IMR-90 (cell line): Measurements from ENCODE around the gene EGLN1. TPM values are rescaled to one million over a fixed set of nuclear protein-coding genes. Genes with fewer than 3 reads are reported as not detected.

Experiments
- ATAC-seq: fragments of 200-7000 bp; cut with Tn5 transposase; 2 replicates; pipeline ENCODE4 v1.9.1; 2020; ENCODE audit warnings: low read depth, mild to moderate bottlenecking, moderate library complexity
- BruUV-seq: library from RNA; stranded (reverse); fragments of 400-500 nt; replicated peaks from 2 replicates; lab custom pipeline; 2021; lab: Mats Ljungman, UMichigan
- CTCF ChIA-PET: fragments of 300-600 bp; formaldehyde crosslinking; extraction: SDS; loops from one replicate; lab custom pipeline; 2021; ENCODE audit warnings: antibody characterized with exemption; lab: Yijun Ruan, JAX
- POLR2A ChIA-PET: fragments of 300-600 bp; sonication (Branson Sonifier 250); formaldehyde crosslinking; loops from one replicate; lab custom pipeline; 2022; ENCODE audit warnings: antibody characterized with exemption; ENCODE audit not compliant: unreplicated experiment; lab: Charles Lee
- DNase-seq: peaks from one replicate; pipeline ENCODE4 v3.0.0; 2013
- H2AFZ ChIP-seq: replicated peaks from 2 replicates; pipeline ENCODE3; 2013; ENCODE audit warnings: low read length, mild to moderate bottlenecking; ENCODE audit not compliant: poor library complexity
- H2AK5ac ChIP-seq: 2 replicates; pipeline ENCODE4 v1.6.1; 2013; ENCODE audit warnings: low read depth, low read length, inconsistent platforms
- H2AK9ac ChIP-seq: replicated peaks from 2 replicates; pipeline ENCODE3; 2013; ENCODE audit warnings: mild to moderate bottlenecking, low read depth, low read length, moderate library complexity; ENCODE audit not compliant: poor library complexity
- H2BK120ac ChIP-seq: 2 replicates; pipeline ENCODE4 v1.6.1; 2013; ENCODE audit warnings: low read depth, low read length, inconsistent platforms
- H2BK15ac ChIP-seq: 3 replicates; pipeline ENCODE4 v1.6.1; 2013; ENCODE audit warnings: low read depth, low read length, inconsistent platforms
- H2BK20ac ChIP-seq: 2 replicates; pipeline ENCODE4 v1.6.1; 2013; ENCODE audit warnings: low read depth, mild to moderate bottlenecking, inconsistent platforms, low read length, moderate library complexity
- H2BK5ac ChIP-seq: 2 replicates; pipeline ENCODE4 v1.6.1; 2013; ENCODE audit warnings: mild to moderate bottlenecking, low read depth, low read length, inconsistent platforms; ENCODE audit not compliant: poor library complexity, severe bottlenecking
- H3K14ac ChIP-seq: replicated peaks from 2 replicates; pipeline ENCODE4 v1.6.1; 2013; ENCODE audit warnings: low read depth, low read length, inconsistent platforms
- H3K18ac ChIP-seq: 2 replicates; pipeline ENCODE4 v1.6.1; 2013; ENCODE audit warnings: low read depth, low read length, control low read depth
- H3K23ac ChIP-seq: 2 replicates; pipeline ENCODE4 v1.6.1; 2013; ENCODE audit warnings: low read depth, low read length, inconsistent platforms
- H3K27ac ChIP-seq: 2 replicates; pipeline ENCODE4 v1.5.1; 2013; ENCODE audit warnings: mild to moderate bottlenecking, control low read depth, low read length; ENCODE audit not compliant: insufficient read depth
- H3K27me3 ChIP-seq: 2 replicates; pipeline ENCODE4 v1.6.1; 2013; ENCODE audit warnings: low read length; ENCODE audit not compliant: control insufficient read depth, insufficient read depth
- H3K36me3 ChIP-seq: 2 replicates; pipeline ENCODE4 v1.6.1; 2013; ENCODE audit warnings: low read length, mixed read lengths; ENCODE audit not compliant: control insufficient read depth, insufficient read depth
- H3K4ac ChIP-seq: 2 replicates; pipeline ENCODE4 v1.6.1; 2013; ENCODE audit warnings: low read depth, low read length, inconsistent platforms
- H3K4me1 ChIP-seq: 2 replicates; pipeline ENCODE4 v1.6.1; 2013; ENCODE audit warnings: low read length, mixed read lengths; ENCODE audit not compliant: control insufficient read depth, insufficient read depth
- H3K4me2 ChIP-seq: 2 replicates; pipeline ENCODE4 v1.6.1; 2013; ENCODE audit warnings: low read depth, mild to moderate bottlenecking, control low read depth, low read length, moderate library complexity
- H3K4me3 ChIP-seq: 2 replicates; pipeline ENCODE4 v1.5.1; 2013; ENCODE audit warnings: low read depth, mild to moderate bottlenecking, control low read depth, low read length, moderate library complexity; ENCODE audit not compliant: insufficient read depth
- H3K56ac ChIP-seq: 2 replicates; pipeline ENCODE4 v1.6.1; 2013; ENCODE audit warnings: low read length, inconsistent platforms; ENCODE audit not compliant: insufficient read depth; ENCODE audit errors: extremely low read depth
- H3K79me1 ChIP-seq, 2 experiments: 2 replicates each; pipeline ENCODE4 v1.6.1; 2013; ENCODE audit warnings: low read length in 2 of 2, inconsistent platforms in 1 of 2, low read depth in 1 of 2
- H3K9ac ChIP-seq: 2 replicates; pipeline ENCODE4 v1.6.1; 2013; ENCODE audit warnings: low read depth, low read length, control low read depth
- H3K9me1 ChIP-seq: 2 replicates; pipeline ENCODE4 v1.6.1; 2013; ENCODE audit warnings: low read length, inconsistent platforms; ENCODE audit not compliant: insufficient read depth
- H3K9me3 ChIP-seq: 2 replicates; pipeline ENCODE4 v1.6.1; 2013; ENCODE audit warnings: low read length; ENCODE audit not compliant: control insufficient read depth, insufficient read depth
- H4K20me1 ChIP-seq: 2 replicates; pipeline ENCODE4 v1.6.1; 2013; ENCODE audit warnings: low read length, inconsistent platforms; ENCODE audit not compliant: insufficient read depth
- H4K5ac ChIP-seq: 2 replicates; pipeline ENCODE4 v1.6.1; 2013; ENCODE audit warnings: mild to moderate bottlenecking, low read depth, low read length, control low read depth
- H4K8ac ChIP-seq, 2 experiments: 2 replicates each; pipeline ENCODE4 v1.6.1; 2013; ENCODE audit warnings: low read depth in 2 of 2, low read length in 2 of 2, control low read depth in 1 of 2, inconsistent platforms in 1 of 2
- H4K91ac ChIP-seq: 2 replicates; pipeline ENCODE4 v1.6.1; 2013; ENCODE audit warnings: low read depth, low read length, inconsistent platforms; ENCODE audit not compliant: insufficient read depth
- BHLHE40 ChIP-seq: fragments of 150-350 bp; IDR thresholded peaks from 2 replicates; pipeline ENCODE4 v1.6.1; 2016; ENCODE audit warnings: mild to moderate bottlenecking, low read depth, low read length
- CHD1 ChIP-seq: IDR thresholded peaks from 2 replicates; pipeline ENCODE4 v1.6.1; 2012; ENCODE audit warnings: low read depth, low read length, improper control_type of control experiment
- MAFK ChIP-seq: IDR thresholded peaks from 2 replicates; pipeline ENCODE4 v1.6.1; 2012; ENCODE audit warnings: low read depth, low read length, improper control_type of control experiment
- MAZ ChIP-seq: IDR thresholded peaks from 2 replicates; pipeline ENCODE4 v1.6.1; 2012; ENCODE audit warnings: low read depth, mild to moderate bottlenecking, low read length, improper control_type of control experiment, moderate library complexity, borderline replicate concordance
- NFE2L2 ChIP-seq: fragments of 150-350 bp; IDR thresholded peaks from 2 replicates; pipeline ENCODE4 v1.6.1; 2016; ENCODE audit warnings: low read depth, mild to moderate bottlenecking, low read length
- POLR2A ChIP-seq: IDR thresholded peaks from 2 replicates; pipeline ENCODE4 v1.6.1; 2012; ENCODE audit warnings: mild to moderate bottlenecking, low read depth, low read length
- RAD21 ChIP-seq: IDR thresholded peaks from 2 replicates; pipeline ENCODE4 v1.6.1; 2012; ENCODE audit warnings: low read length, improper control_type of control experiment
- RCOR1 ChIP-seq: IDR thresholded peaks from 2 replicates; pipeline ENCODE4 v1.6.1; 2012; ENCODE audit warnings: mild to moderate bottlenecking, low read length, improper control_type of control experiment; ENCODE audit not compliant: insufficient replicate concordance
- RFX5 ChIP-seq: IDR thresholded peaks from 2 replicates; pipeline ENCODE4 v1.8.0; 2012; ENCODE audit warnings: low read depth, mild to moderate bottlenecking, low read length, moderate library complexity
- SMC3 ChIP-seq: fragments of 150-350 bp; IDR thresholded peaks from 2 replicates; pipeline ENCODE4 v1.6.1; 2016; ENCODE audit warnings: low read depth, mild to moderate bottlenecking, antibody characterized with exemption, low read length, moderate library complexity
- WGBS, 2 experiments: methylation state at CpG; one replicate each; pipeline versions ENCODE4 v1.1.5 to v1.1.7; 2013; ENCODE audit warnings: missing lambda C conversion rate in 2 of 2; ENCODE audit not compliant: insufficient read length in 1 of 2; ENCODE audit errors: extremely low coverage in 2 of 2; 5-methylcytosine and 5-hydroxymethylcytosine counted together
- dilution Hi-C: fragments of 300-500 bp; cut with HindIII; formaldehyde crosslinking; loops from one replicate; pipeline ENCODE4 v1.14.3; 2018; ENCODE audit warnings: low sequenced_read_pairs; ENCODE audit not compliant: unreplicated experiment
- in situ Hi-C: fragments of 300-500 bp; cut with MboI; formaldehyde crosslinking; loops from 3 replicates; pipeline ENCODE4 v1.14.3; 2019; ENCODE audit warnings: low sequenced_read_pairs, inconsistent platforms, mixed read lengths
- intact Hi-C: fragments of 100-400 bp; cut with micrococcal nuclease; formaldehyde crosslinking; loops from 2 replicates; pipeline ENCODE4 v1.10.0; 2022
- polyA plus RNA-seq, 3 experiments: library from polyadenylated mRNA; depleted of rRNA; stranded (reverse); fragments of >200 nt; gene quantifications; 2 replicates each; pipeline ENCODE4 v1.2.3, GENCODE V29; 2012; ENCODE audit warnings: low replicate concordance in 1 of 3
- total RNA-seq: library from RNA; depleted of rRNA; stranded (reverse); fragments of >200 nt; gene quantifications from 2 replicates; pipeline ENCODE4 v1.2.3, GENCODE V29; 2012
- TF ChIP-seq, protein P1 (sequence below): fragments of 150-350 bp; IDR thresholded peaks from 2 replicates; pipeline ENCODE4 v1.6.1; 2016; ENCODE audit warnings: low read depth, mild to moderate bottlenecking, low read length, moderate library complexity, borderline replicate concordance
- TF ChIP-seq, protein P2 (sequence below): fragments of 150-350 bp; IDR thresholded peaks from 2 replicates; pipeline ENCODE4 v1.6.1; 2017; ENCODE audit warnings: mild to moderate bottlenecking, antibody characterized with exemption, low read length, low read depth
- TF ChIP-seq, protein P3 (sequence below): conservative IDR thresholded peaks from 2 replicates; pipeline ENCODE4 v1.5.1; 2012; ENCODE audit warnings: mild to moderate bottlenecking, low read depth, low read length, improper control_type of control experiment

EGLN1 gene
- total and polyA plus RNA-seq, 2 of the 4 experiments (the other 2 are of a cell fraction) = 25.7 to 26.9 TPM

GRCh38 chr1:231337472-231338269 is 84.4 kb downstream of the EGLN1 start, which contains the start of gene EXOC8:
Gene EXOC8 (minus strand): TSS chr1:231337852. CDS start chr1:231337745, 107 bp downstream.
- H2BK120ac ChIP-seq = peak within 1 kb of the TSS; percentile 88
- peak; percentile 96 for DNase-seq
- peaks cover 43% of the 10 kb centered on the region for H4K20me1 ChIP-seq
- CTCF ChIA-PET = interaction anchor here (0.5 to 0.9 kb wide), 5 partner anchors 8 to 266 kb away, joined by 3 read pairs; no protein-coding TSS in a partner anchor
- H3K27me3 ChIP-seq = no peaks in the 10 kb centered on the region
- H2AK5ac ChIP-seq = peak within 1 kb of the TSS; percentile 28
- H3K4me2 ChIP-seq = peak within 1 kb of the TSS; percentile 94
- H4K91ac ChIP-seq = peak within 1 kb of the TSS; percentile 94
- POLR2A ChIA-PET = no interaction called here
- intact Hi-C loops = no loop called here
- H3K36me3 ChIP-seq = peaks cover 3% of the 10 kb centered on the region; the same call in 1 of the 2 replicates
- no peaks in the 10 kb centered on the region for H3K9me3 ChIP-seq
- peak within 1 kb of the TSS; percentile 92 for H3K4ac ChIP-seq
- in situ Hi-C loops = no loop called here
- no TSS peak for BruUV-seq
- H3K14ac ChIP-seq = peak within 1 kb of the TSS; percentile 90
- peaks cover 7% of the 10 kb centered on the region for H3K4me1 ChIP-seq
- H3K27ac ChIP-seq = peak within 1 kb of the TSS; percentile 76
- H2BK5ac ChIP-seq = peak within 1 kb of the TSS; percentile 74
- peak within 1 kb of the TSS; percentile 97 for H3K56ac ChIP-seq
- H2BK20ac ChIP-seq = peak within 1 kb of the TSS; percentile 52; the same call in 1 of the 2 replicates
- H3K18ac ChIP-seq = peak within 1 kb of the TSS; percentile 81
- peak within 1 kb of the TSS; percentile 78; the same call in 1 of the 3 replicates for H2BK15ac ChIP-seq
- peak within 1 kb of the TSS; percentile 41 to 99 for H4K8ac ChIP-seq
- H3K79me1 ChIP-seq = peaks cover 3 to 42% of the 10 kb centered on the region in 2 experiments; a peak in 2 of 4 replicates
- H3K4me3 ChIP-seq = peak within 1 kb of the TSS; percentile 75
- peaks cover 6% of the 10 kb centered on the region; the same call in 1 of the 2 replicates for H3K9me1 ChIP-seq
- peak within 1 kb of the TSS; percentile 78 for H3K9ac ChIP-seq
- H2AK9ac ChIP-seq = peak within 1 kb of the TSS; percentile 79
- peak within 1 kb of the TSS; percentile 89 for H3K23ac ChIP-seq
- peak; percentile 88 for ATAC-seq
- 0% methylated on average over 21 of the region's 74 CpGs; no CpG with 5 or more reads in 1 of the 2 experiments for WGBS, 2 experiments
- peak within 1 kb of the TSS; percentile 92 for H2AFZ ChIP-seq
- dilution Hi-C loops = no loop called here
- H4K5ac ChIP-seq = peak within 1 kb of the TSS; percentile 81
- TF ChIP-seq SMC3 (no peak), MAZ (peak; percentile 46; the same call in 1 of the 2 replicates), BHLHE40 (no peak), RFX5 (no peak), RAD21 (0 out of 2 replicates have a peak, but pooled peaks have one; percentile 7), RCOR1 (no peak), MAFK (peak; percentile 96), NFE2L2 (no peak), CHD1 (0 out of 2 replicates have a peak, but pooled peaks have one; percentile 90), POLR2A (peak; percentile 91)
- TF ChIP-seq, protein P1, sequence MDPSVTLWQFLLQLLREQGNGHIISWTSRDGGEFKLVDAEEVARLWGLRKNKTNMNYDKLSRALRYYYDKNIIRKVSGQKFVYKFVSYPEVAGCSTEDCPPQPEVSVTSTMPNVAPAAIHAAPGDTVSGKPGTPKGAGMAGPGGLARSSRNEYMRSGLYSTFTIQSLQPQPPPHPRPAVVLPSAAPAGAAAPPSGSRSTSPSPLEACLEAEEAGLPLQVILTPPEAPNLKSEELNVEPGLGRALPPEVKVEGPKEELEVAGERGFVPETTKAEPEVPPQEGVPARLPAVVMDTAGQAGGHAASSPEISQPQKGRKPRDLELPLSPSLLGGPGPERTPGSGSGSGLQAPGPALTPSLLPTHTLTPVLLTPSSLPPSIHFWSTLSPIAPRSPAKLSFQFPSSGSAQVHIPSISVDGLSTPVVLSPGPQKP = no peak
- TF ChIP-seq, protein P2, sequence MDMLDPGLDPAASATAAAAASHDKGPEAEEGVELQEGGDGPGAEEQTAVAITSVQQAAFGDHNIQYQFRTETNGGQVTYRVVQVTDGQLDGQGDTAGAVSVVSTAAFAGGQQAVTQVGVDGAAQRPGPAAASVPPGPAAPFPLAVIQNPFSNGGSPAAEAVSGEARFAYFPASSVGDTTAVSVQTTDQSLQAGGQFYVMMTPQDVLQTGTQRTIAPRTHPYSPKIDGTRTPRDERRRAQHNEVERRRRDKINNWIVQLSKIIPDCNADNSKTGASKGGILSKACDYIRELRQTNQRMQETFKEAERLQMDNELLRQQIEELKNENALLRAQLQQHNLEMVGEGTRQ = no peak
- TF ChIP-seq, protein P3, sequence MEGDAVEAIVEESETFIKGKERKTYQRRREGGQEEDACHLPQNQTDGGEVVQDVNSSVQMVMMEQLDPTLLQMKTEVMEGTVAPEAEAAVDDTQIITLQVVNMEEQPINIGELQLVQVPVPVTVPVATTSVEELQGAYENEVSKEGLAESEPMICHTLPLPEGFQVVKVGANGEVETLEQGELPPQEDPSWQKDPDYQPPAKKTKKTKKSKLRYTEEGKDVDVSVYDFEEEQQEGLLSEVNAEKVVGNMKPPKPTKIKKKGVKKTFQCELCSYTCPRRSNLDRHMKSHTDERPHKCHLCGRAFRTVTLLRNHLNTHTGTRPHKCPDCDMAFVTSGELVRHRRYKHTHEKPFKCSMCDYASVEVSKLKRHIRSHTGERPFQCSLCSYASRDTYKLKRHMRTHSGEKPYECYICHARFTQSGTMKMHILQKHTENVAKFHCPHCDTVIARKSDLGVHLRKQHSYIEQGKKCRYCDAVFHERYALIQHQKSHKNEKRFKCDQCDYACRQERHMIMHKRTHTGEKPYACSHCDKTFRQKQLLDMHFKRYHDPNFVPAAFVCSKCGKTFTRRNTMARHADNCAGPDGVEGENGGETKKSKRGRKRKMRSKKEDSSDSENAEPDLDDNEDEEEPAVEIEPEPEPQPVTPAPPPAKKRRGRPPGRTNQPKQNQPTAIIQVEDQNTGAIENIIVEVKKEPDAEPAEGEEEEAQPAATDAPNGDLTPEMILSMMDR = peak; percentile 20; the same call in 1 of the 2 replicates
